ENCODE results near the gene RCN1. TPM values are rescaled to one million over a fixed set of nuclear protein-coding genes. Genes with fewer than 3 reads are reported as not detected.

The RCN1 gene
- total RNA-seq, 1 donor from 2014 or later: 201 TPM

- TF ChIP-seq CTCF (IDR thresholded peaks at IDR 0.05; ENCODE audit: unreplicated experiment): no peak
- no peak for DNase-seq (ENCODE audit: low spot score, unreplicated experiment)
- no peaks in the 10 kb centered on the region for H3K36me3 Mint-ChIP-seq (ENCODE audit: insufficient read depth)
- no peak overlapping the region for H3K27ac Mint-ChIP-seq
- H3K9me3 Mint-ChIP-seq (ENCODE audit: low read depth): peaks cover 5% of the 10 kb centered on the region
- peaks cover 11% of the 10 kb centered on the region for H3K4me1 Mint-ChIP-seq (ENCODE audit: low read depth)
- no peak overlapping the region for H3K4me3 Mint-ChIP-seq (ENCODE audit: low read depth)
- peaks cover 13% of the 10 kb centered on the region for H3K27me3 Mint-ChIP-seq
Observed at GRCh38 chr11:32080361-32080980, 10.4 kb upstream of the RCN1 start.

- H3K27me3 Mint-ChIP-seq: peaks cover 14% of the 10 kb centered on the region
- no peak for DNase-seq (ENCODE audit: low spot score, unreplicated experiment)
- no peaks in the 10 kb centered on the region for H3K36me3 Mint-ChIP-seq (ENCODE audit: insufficient read depth)
- no peak overlapping the region for H3K27ac Mint-ChIP-seq
- H3K9me3 Mint-ChIP-seq (ENCODE audit: low read depth): peaks cover 2% of the 10 kb centered on the region
- no peak for TF ChIP-seq CTCF (IDR thresholded peaks at IDR 0.05; ENCODE audit: unreplicated experiment)
- H3K4me3 Mint-ChIP-seq (ENCODE audit: low read depth): no peak overlapping the region
- H3K4me1 Mint-ChIP-seq (ENCODE audit: low read depth): peaks cover 9% of the 10 kb centered on the region
Observed at GRCh38 chr11:32081129-32081641, 9.7 kb upstream of the RCN1 start.

GRCh38 chr11:32081901-32082300, 9.0 kb upstream of the RCN1 start:
- Mint-ChIP-seq H3K27me3 (peaks cover 16% of the 10 kb centered on the region), H3K9me3 (ENCODE audit: low read depth) (no peaks in the 10 kb centered on the region), H3K4me1 (ENCODE audit: low read depth) (peaks cover 8% of the 10 kb centered on the region), H3K27ac (no peak overlapping the region), H3K36me3 (ENCODE audit: insufficient read depth) (no peaks in the 10 kb centered on the region), H3K4me3 (ENCODE audit: low read depth) (no peak overlapping the region)
- DNase-seq (ENCODE audit: low spot score, unreplicated experiment): no peak
- TF ChIP-seq CTCF (IDR thresholded peaks at IDR 0.05; ENCODE audit: unreplicated experiment): no peak

- H3K9me3 Mint-ChIP-seq (ENCODE audit: low read depth): no peaks in the 10 kb centered on the region
- no peak overlapping the region for H3K4me3 Mint-ChIP-seq (ENCODE audit: low read depth)
- no peak for DNase-seq (ENCODE audit: low spot score, unreplicated experiment)
- TF ChIP-seq CTCF (IDR thresholded peaks at IDR 0.05; ENCODE audit: unreplicated experiment): no peak
- peaks cover 16% of the 10 kb centered on the region for H3K27me3 Mint-ChIP-seq
- H3K36me3 Mint-ChIP-seq (ENCODE audit: insufficient read depth): no peaks in the 10 kb centered on the region
- H3K4me1 Mint-ChIP-seq (ENCODE audit: low read depth): peaks cover 8% of the 10 kb centered on the region
- no peak overlapping the region for H3K27ac Mint-ChIP-seq
Observed at GRCh38 chr11:32082346-32082986, 8.4 kb upstream of the RCN1 start.

- no peak for DNase-seq (ENCODE audit: low spot score, unreplicated experiment)
- no peaks in the 10 kb centered on the region for H3K36me3 Mint-ChIP-seq (ENCODE audit: insufficient read depth)
- TF ChIP-seq CTCF (IDR thresholded peaks at IDR 0.05; ENCODE audit: unreplicated experiment): no peak
- no peak overlapping the region for H3K4me3 Mint-ChIP-seq (ENCODE audit: low read depth)
- peaks cover 30% of the 10 kb centered on the region for H3K27me3 Mint-ChIP-seq
- H3K9me3 Mint-ChIP-seq (ENCODE audit: low read depth): no peaks in the 10 kb centered on the region
- peaks cover 4% of the 10 kb centered on the region for H3K4me1 Mint-ChIP-seq (ENCODE audit: low read depth)
- H3K27ac Mint-ChIP-seq: no peak overlapping the region
Observed at GRCh38 chr11:32087597-32087996, 3.3 kb upstream of the RCN1 start.

Measured in progenitor cell of endocrine pancreas (in vitro differentiated cells).